Fibroblast of skin of right biceps (primary cell): ENCODE results near the gene CLEC18B.
A peak's percentile ranks its signal among the peaks of the same experiment; 100 is the strongest.
"Not testable (repeated sequence)": the region's sequence is repeated elsewhere in the genome, so short reads cannot be mapped to it uniquely, and the experiment has no call there.

Experiments used
- DNase-seq: peaks from one replicate; pipeline ENCODE4 v3.0.0-alpha.2; 2013

The CLEC18B gene

GRCh38 chr16:74443624-74444346 lies 22.5 kb upstream of the CLEC18B start:
- DNase-seq = not testable (repeated sequence)

GRCh38 chr16:74439685-74440084 lies 18.4 kb upstream of the CLEC18B start:
- no peak for DNase-seq

GRCh38 chr16:74438492-74438979 lies 17.3 kb upstream of the CLEC18B start:
- no peak for DNase-seq

- DNase-seq = no peak
Observed at GRCh38 chr16:74431516-74431915, 10.2 kb upstream of the CLEC18B start.

- DNase-seq = peak; percentile 29
Observed at GRCh38 chr16:74430036-74430712, 8.9 kb upstream of the CLEC18B start.

GRCh38 chr16:74428493-74428892 lies 7.2 kb upstream of the CLEC18B start:
- not testable (repeated sequence) for DNase-seq

GRCh38 chr16:74425751-74426150 lies 4.5 kb upstream of the CLEC18B start:
- not testable (repeated sequence) for DNase-seq

- DNase-seq = not testable (repeated sequence)
Observed at GRCh38 chr16:74423721-74424120, 2.4 kb upstream of the CLEC18B start.

- not testable (repeated sequence) for DNase-seq
Observed at GRCh38 chr16:74422086-74422485, 808 bp upstream of the CLEC18B start.

- DNase-seq = not testable (repeated sequence)
Observed at GRCh38 chr16:74421482-74421785, 156 bp upstream of the CLEC18B start.

- DNase-seq = not testable (repeated sequence)
Observed at GRCh38 chr16:74419811-74420210, 1.5 kb downstream of the CLEC18B start.

- not testable (repeated sequence) for DNase-seq
Observed at GRCh38 chr16:74417897-74418296, 3.4 kb downstream of the CLEC18B start.

GRCh38 chr16:74413920-74414319 lies 7.4 kb downstream of the CLEC18B start:
- not testable (repeated sequence) for DNase-seq

- not testable (repeated sequence) for DNase-seq
Observed at GRCh38 chr16:74413485-74413884, 7.8 kb downstream of the CLEC18B start.

GRCh38 chr16:74412775-74413390 lies 8.4 kb downstream of the CLEC18B start:
- DNase-seq = not testable (repeated sequence)

GRCh38 chr16:74412138-74412774 lies 9.0 kb downstream of the CLEC18B start:
- not testable (repeated sequence) for DNase-seq

GRCh38 chr16:74410981-74411380 lies 10.3 kb downstream of the CLEC18B start:
- DNase-seq = not testable (repeated sequence)

GRCh38 chr16:74410057-74410957 lies 11.0 kb downstream of the CLEC18B start:
- DNase-seq = not testable (repeated sequence)

- DNase-seq = not testable (repeated sequence)
Observed at GRCh38 chr16:74409185-74409981, 11.9 kb downstream of the CLEC18B start.

GRCh38 chr16:74407362-74407705 lies 13.9 kb downstream of the CLEC18B start:
- DNase-seq = not testable (repeated sequence)

GRCh38 chr16:74406600-74407361 lies 14.5 kb downstream of the CLEC18B start:
- DNase-seq = not testable (repeated sequence)
